ENCODE measurements around the gene TRPM3. TPM values are rescaled to one million over a fixed set of nuclear protein-coding genes. Genes with fewer than 3 reads are reported as not detected.

The TRPM3 gene
- total RNA-seq, 1 donor from 2014 or later = 0.22 TPM

DNA sequence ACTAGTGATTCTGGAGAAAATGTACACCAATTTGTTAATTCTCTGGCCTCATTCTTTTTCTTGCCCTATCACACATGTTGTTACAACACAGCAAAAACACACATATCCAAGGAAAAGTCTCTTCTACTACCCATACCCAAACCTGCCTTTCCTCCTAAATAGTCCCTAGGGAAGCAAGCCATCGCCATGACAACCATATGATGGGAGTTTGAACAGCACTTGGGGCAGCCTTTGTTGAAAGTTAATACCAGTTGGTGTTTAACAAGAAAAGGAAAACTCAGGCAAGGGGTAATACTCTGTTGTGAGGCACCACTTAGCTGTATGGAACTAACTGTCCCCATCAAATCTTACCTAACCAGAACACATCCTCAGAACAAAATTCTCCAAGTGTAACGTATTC lies 1.7 kb downstream of the TRPM3 start:
- Histone ChIP-seq H3K36me3 (no peaks in the 10 kb centered on the region), H3K27ac (replicated peaks) (no peak overlapping the region), H3K9me3 (replicated peaks) (no peaks in the 10 kb centered on the region), H3K27me3 (ENCODE audit: low read depth) (peaks cover 45% of the 10 kb centered on the region), H3K4me3 (no peak overlapping the region), H3K4me1 (no peaks in the 10 kb centered on the region)
- DNase-seq = no peak
- intact Hi-C loops (cut with micrococcal nuclease) = no loop called here
- TF ChIP-seq, protein P1, sequence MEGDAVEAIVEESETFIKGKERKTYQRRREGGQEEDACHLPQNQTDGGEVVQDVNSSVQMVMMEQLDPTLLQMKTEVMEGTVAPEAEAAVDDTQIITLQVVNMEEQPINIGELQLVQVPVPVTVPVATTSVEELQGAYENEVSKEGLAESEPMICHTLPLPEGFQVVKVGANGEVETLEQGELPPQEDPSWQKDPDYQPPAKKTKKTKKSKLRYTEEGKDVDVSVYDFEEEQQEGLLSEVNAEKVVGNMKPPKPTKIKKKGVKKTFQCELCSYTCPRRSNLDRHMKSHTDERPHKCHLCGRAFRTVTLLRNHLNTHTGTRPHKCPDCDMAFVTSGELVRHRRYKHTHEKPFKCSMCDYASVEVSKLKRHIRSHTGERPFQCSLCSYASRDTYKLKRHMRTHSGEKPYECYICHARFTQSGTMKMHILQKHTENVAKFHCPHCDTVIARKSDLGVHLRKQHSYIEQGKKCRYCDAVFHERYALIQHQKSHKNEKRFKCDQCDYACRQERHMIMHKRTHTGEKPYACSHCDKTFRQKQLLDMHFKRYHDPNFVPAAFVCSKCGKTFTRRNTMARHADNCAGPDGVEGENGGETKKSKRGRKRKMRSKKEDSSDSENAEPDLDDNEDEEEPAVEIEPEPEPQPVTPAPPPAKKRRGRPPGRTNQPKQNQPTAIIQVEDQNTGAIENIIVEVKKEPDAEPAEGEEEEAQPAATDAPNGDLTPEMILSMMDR (IDR thresholded peaks at IDR 0.05; ENCODE audit: borderline replicate concordance) = no peak

DNA sequence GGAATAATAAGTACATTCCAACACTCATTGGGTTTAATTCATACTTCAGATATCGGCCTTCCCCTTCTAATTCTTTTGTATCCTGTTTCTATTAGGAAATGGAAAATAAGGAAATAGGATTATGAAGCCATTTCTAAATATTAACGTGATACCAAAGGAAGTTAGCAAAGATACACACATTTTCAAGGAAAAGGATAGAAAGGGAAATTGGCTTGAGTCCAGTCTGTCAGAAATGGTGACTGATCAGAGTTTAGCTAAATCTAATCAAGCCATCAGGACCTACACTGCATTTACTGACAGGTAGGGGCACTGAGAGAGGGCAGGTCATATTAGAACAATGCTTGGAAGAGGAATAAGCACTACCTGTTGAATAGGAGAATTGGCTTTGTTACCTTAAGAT lies 3.1 kb downstream of the TRPM3 start:
- TF ChIP-seq, protein P1 (IDR thresholded peaks at IDR 0.05; ENCODE audit: borderline replicate concordance) = no peak
- H3K27me3 ChIP-seq (ENCODE audit: low read depth) = peaks cover 34% of the 10 kb centered on the region
- no peak for DNase-seq
- H3K27ac ChIP-seq (replicated peaks) = no peak overlapping the region
- H3K4me1 ChIP-seq = no peaks in the 10 kb centered on the region
- no peaks in the 10 kb centered on the region for H3K36me3 ChIP-seq
- H3K9me3 ChIP-seq (replicated peaks) = no peaks in the 10 kb centered on the region
- no peak overlapping the region for H3K4me3 ChIP-seq
- intact Hi-C loops (cut with micrococcal nuclease) = no loop called here

DNA sequence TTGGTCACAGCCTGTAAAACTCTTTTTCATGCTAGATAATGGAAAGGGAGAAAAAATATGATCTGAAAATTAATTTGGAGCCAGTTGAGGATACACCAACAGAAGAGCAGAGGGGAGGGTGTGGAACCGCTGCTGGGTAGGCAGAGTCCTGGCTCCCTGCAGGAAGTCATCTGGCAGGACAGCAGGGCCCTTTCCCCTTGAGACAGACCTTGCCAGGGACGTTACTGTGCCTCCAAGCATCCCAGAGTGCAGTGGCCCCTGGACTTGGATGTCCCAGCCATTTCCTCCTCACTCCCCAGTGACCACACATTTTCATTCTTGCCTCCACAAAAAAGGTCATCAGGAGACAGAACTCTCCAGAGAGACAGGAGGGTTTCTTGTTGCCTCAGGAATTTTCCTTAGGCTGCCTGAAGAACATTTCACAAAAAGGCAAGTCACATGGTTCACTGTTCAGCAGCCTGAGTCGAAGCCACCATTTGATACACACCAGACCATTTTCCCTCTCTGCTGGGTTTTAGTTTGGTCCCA lies 5.9 kb downstream of the TRPM3 start:
- Histone ChIP-seq H3K4me1 (no peaks in the 10 kb centered on the region), H3K4me3 (no peak overlapping the region), H3K36me3 (no peaks in the 10 kb centered on the region), H3K9me3 (replicated peaks) (no peaks in the 10 kb centered on the region), H3K27me3 (ENCODE audit: low read depth) (peaks cover 6% of the 10 kb centered on the region), H3K27ac (replicated peaks) (no peak overlapping the region)
- intact Hi-C loops (cut with micrococcal nuclease) = no loop called here
- DNase-seq = no peak
- TF ChIP-seq, protein P1 (IDR thresholded peaks at IDR 0.05; ENCODE audit: borderline replicate concordance) = no peak

DNA sequence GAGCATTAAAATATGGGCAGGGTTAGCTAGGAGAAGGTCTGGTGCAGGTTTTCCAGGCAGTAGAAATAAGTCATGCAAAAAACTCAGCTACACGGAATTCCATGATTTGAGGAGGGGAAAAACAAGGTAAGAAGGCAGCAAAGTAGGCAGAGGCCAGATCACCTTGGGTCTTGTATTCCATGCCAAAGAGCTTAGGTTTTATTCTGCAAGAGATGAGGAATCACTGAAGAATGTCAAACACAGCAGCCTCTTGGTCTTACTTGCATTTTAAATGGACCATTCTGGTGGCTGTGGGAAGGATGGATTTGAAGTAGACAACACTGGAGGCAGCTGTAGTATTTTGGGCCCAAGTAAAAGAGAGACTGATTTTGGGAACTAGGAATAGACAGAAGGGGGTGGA lies 8.6 kb downstream of the TRPM3 start:
- no peak for DNase-seq
- TF ChIP-seq, protein P1 (IDR thresholded peaks at IDR 0.05; ENCODE audit: borderline replicate concordance) = no peak
- Histone ChIP-seq H3K36me3 (no peaks in the 10 kb centered on the region), H3K4me3 (no peak overlapping the region), H3K9me3 (replicated peaks) (no peaks in the 10 kb centered on the region), H3K4me1 (no peaks in the 10 kb centered on the region), H3K27me3 (ENCODE audit: low read depth) (no peaks in the 10 kb centered on the region), H3K27ac (replicated peaks) (no peak overlapping the region)
- intact Hi-C loops (cut with micrococcal nuclease) = no loop called here

DNA sequence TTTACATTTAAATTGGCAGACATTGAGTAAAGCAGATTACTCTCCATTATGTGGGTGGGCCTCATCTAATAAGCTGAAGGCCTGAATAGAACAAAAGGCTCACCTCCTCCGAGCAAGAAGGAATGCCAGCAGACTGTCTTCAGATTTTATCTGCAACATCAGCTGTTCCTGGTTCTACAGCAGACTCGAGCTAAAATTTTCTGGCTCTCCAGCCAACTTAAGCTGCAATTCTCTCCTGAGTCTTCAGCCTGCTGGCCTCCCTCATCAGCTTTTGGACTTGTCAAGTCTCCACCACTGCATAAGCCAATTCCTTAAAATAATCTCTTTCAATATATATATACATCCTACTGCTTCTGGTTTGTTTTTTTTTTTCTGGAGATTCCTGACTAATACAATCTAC lies 12.5 kb downstream of the TRPM3 start:
- no peak overlapping the region for H3K27ac ChIP-seq (replicated peaks)
- intact Hi-C loops (cut with micrococcal nuclease) = no loop called here
- DNase-seq = no peak
- no peaks in the 10 kb centered on the region for H3K9me3 ChIP-seq (replicated peaks)
- H3K4me3 ChIP-seq = no peak overlapping the region
- H3K36me3 ChIP-seq = no peaks in the 10 kb centered on the region
- TF ChIP-seq, protein P1 (IDR thresholded peaks at IDR 0.05; ENCODE audit: borderline replicate concordance) = no peak
- no peaks in the 10 kb centered on the region for H3K27me3 ChIP-seq (ENCODE audit: low read depth)
- H3K4me1 ChIP-seq = no peaks in the 10 kb centered on the region

Measured in left ventricle myocardium inferior (tissue), 1 donor.